ENCODE data around the gene HCFC1. TPM values are rescaled to one million over a fixed set of nuclear protein-coding genes. Genes with fewer than 3 reads are reported as not detected.
A peak's percentile ranks its signal among the peaks of the same experiment; 100 is the strongest.

HCFC1 gene
- total RNA-seq, 1 donor from 2014 or later, result 61.2 TPM

- Mint-ChIP-seq H3K4me3 (ENCODE audit: unreplicated experiment) (no peak overlapping the region), H3K9me3 (ENCODE audit: unreplicated experiment) (no peaks in the 10 kb centered on the region), H3K27ac (ENCODE audit: unreplicated experiment) (peak overlapping the region; percentile 69), H3K36me3 (ENCODE audit: low read depth, unreplicated experiment) (peaks cover 2% of the 10 kb centered on the region), H3K4me1 (ENCODE audit: low read depth, unreplicated experiment) (peaks cover 5% of the 10 kb centered on the region), H3K27me3 (ENCODE audit: low read depth, unreplicated experiment) (no peaks in the 10 kb centered on the region)
- H3K4me2 ChIP-seq (ENCODE audit: low read length), result no peak overlapping the region
- H3K27ac ChIP-seq (ENCODE audit: low read depth, low read length), result no peak overlapping the region
- no peak overlapping the region for H3K9ac ChIP-seq (ENCODE audit: low read length)
- H3K9me3 ChIP-seq (ENCODE audit: insufficient read depth, low read depth, low read length), result no peaks in the 10 kb centered on the region
- peak; percentile 47 for DNase-seq (ENCODE audit: low read depth)
- peak; percentile 97 for FAIRE-seq
- no peaks in the 10 kb centered on the region for H3K79me2 ChIP-seq (ENCODE audit: insufficient read depth, low read length)
- no peak overlapping the region for H2AFZ ChIP-seq (ENCODE audit: low read depth, low read length)
- no peaks in the 10 kb centered on the region for H4K20me1 ChIP-seq (ENCODE audit: insufficient read depth, low read length)
- H3K4me3 ChIP-seq (ENCODE audit: insufficient read depth, low read depth, low read length), result no peak overlapping the region
- TF ChIP-seq EZH2 (IDR thresholded peaks at IDR 0.05; ENCODE audit: insufficient read depth, low read length) (no peak), CTCF (IDR thresholded peaks at IDR 0.05; ENCODE audit: insufficient read depth, low read depth, low read length) (peak; percentile 61)
- peaks cover 3% of the 10 kb centered on the region for H3K36me3 ChIP-seq (ENCODE audit: insufficient read depth, low read length)
- no peaks in the 10 kb centered on the region for H3K27me3 ChIP-seq (ENCODE audit: insufficient read depth, low read length)
- no peaks in the 10 kb centered on the region for H3K4me1 ChIP-seq (ENCODE audit: insufficient read depth, low read length)
These were observed 24.4 kb downstream of the HCFC1 start for GRCh38 chrX:153947009-153947769.

GRCh38 chrX:153945956-153946943 is 25.4 kb downstream of the HCFC1 start:
- H3K36me3 ChIP-seq (ENCODE audit: insufficient read depth, low read length), result peaks cover 3% of the 10 kb centered on the region
- peaks cover 5% of the 10 kb centered on the region for H3K4me1 Mint-ChIP-seq (ENCODE audit: low read depth, unreplicated experiment)
- H4K20me1 ChIP-seq (ENCODE audit: insufficient read depth, low read length), result no peaks in the 10 kb centered on the region
- DNase-seq (ENCODE audit: low read depth), result no peak
- H3K4me3 ChIP-seq (ENCODE audit: insufficient read depth, low read depth, low read length), result no peak overlapping the region
- H3K27me3 ChIP-seq (ENCODE audit: insufficient read depth, low read length), result no peaks in the 10 kb centered on the region
- H3K27ac ChIP-seq (ENCODE audit: low read depth, low read length), result no peak overlapping the region
- H3K4me2 ChIP-seq (ENCODE audit: low read length), result no peak overlapping the region
- no peak overlapping the region for H3K9ac ChIP-seq (ENCODE audit: low read length)
- H3K9me3 ChIP-seq (ENCODE audit: insufficient read depth, low read depth, low read length), result no peaks in the 10 kb centered on the region
- no peaks in the 10 kb centered on the region for H3K79me2 ChIP-seq (ENCODE audit: insufficient read depth, low read length)
- no peak for FAIRE-seq
- H3K9me3 Mint-ChIP-seq (ENCODE audit: unreplicated experiment), result no peaks in the 10 kb centered on the region
- no peak overlapping the region for H3K4me3 Mint-ChIP-seq (ENCODE audit: unreplicated experiment)
- no peaks in the 10 kb centered on the region for H3K4me1 ChIP-seq (ENCODE audit: insufficient read depth, low read length)
- H3K36me3 Mint-ChIP-seq (ENCODE audit: low read depth, unreplicated experiment), result peaks cover 2% of the 10 kb centered on the region
- no peak overlapping the region for H2AFZ ChIP-seq (ENCODE audit: low read depth, low read length)
- no peaks in the 10 kb centered on the region for H3K27me3 Mint-ChIP-seq (ENCODE audit: low read depth, unreplicated experiment)
- TF ChIP-seq CTCF (IDR thresholded peaks at IDR 0.05; ENCODE audit: insufficient read depth, low read depth, low read length), result no peak
- no peak for TF ChIP-seq EZH2 (IDR thresholded peaks at IDR 0.05; ENCODE audit: insufficient read depth, low read length)
- no peak overlapping the region for H3K27ac Mint-ChIP-seq (ENCODE audit: unreplicated experiment)
